GM12878 (cell line): ENCODE data around the gene ESR2. TPM values are rescaled to one million over a fixed set of nuclear protein-coding genes. Genes with fewer than 3 reads are reported as not detected.

Experiments used
- ATAC-seq: fragments of 200-7000 bp; cut with Tn5 transposase; 3 replicates; pipeline ENCODE4 v1.9.1; 2020; ENCODE audit warnings: mild to moderate bottlenecking, moderate library complexity
- BruUV-seq: library from RNA; stranded (reverse); fragments of 400-500 nt; replicated peaks from 2 replicates; lab custom pipeline; 2021; lab: Mats Ljungman, UMichigan
- CTCF ChIA-PET: fragments of 300-600 bp; sonication (Branson Sonifier 250); formaldehyde crosslinking; extraction: SDS; loops from one replicate; lab custom pipeline; 2021; ENCODE audit warnings: inconsistent platforms; lab: Yijun Ruan, JAX
- POLR2A ChIA-PET: fragments of 350-600 bp; formaldehyde crosslinking; extraction: SDS; loops from one replicate; lab custom pipeline; 2021; ENCODE audit warnings: inconsistent platforms; lab: Charles Lee
- RAD21 ChIA-PET: fragments of 300-600 bp; sonication (Branson Sonifier 250); formaldehyde crosslinking; loops from one replicate; lab custom pipeline; 2023; ENCODE audit warnings: antibody characterized with exemption; ENCODE audit not compliant: unreplicated experiment; lab: Charles Lee
- SMC1A ChIA-PET: fragments of 300-600 bp; sonication (Branson Sonifier 250); formaldehyde crosslinking; loops from one replicate; lab custom pipeline; 2023; ENCODE audit not compliant: unreplicated experiment, uncharacterized antibody; lab: Charles Lee
- DNase-seq: peaks from one replicate; pipeline ENCODE4 v3.0.0-alpha.2; 2011; ENCODE audit warnings: low read depth, low spot score
- FAIRE-seq: peaks from 3 replicates; lab custom pipeline; 2011; peaks lifted over from hg19 to GRCh38; lab: Jason Lieb, UNC
- H2AFZ ChIP-seq: 2 replicates; pipeline ENCODE4 v1.6.0; 2011; ENCODE audit warnings: low read depth, low read length, control low read depth; ENCODE audit not compliant: control insufficient read depth
- H3K27ac ChIP-seq: 2 replicates; pipeline ENCODE4 v1.5.1; 2011; ENCODE audit warnings: control low read depth; ENCODE audit not compliant: control insufficient read depth, insufficient read depth
- H3K27me3 ChIP-seq, 2 experiments: replicated peaks in 1 of 2; 2 replicates each; pipeline versions ENCODE4 v1.6.0 to v1.6.1; 2011; ENCODE audit warnings: low read length in 1 of 2; ENCODE audit not compliant: control insufficient read depth in 2 of 2, insufficient read depth in 2 of 2
- H3K36me3 ChIP-seq, 2 experiments: 2 replicates each; pipeline ENCODE4 v1.5.1; 2011; ENCODE audit warnings: low read length in 1 of 2; ENCODE audit not compliant: control insufficient read depth in 2 of 2, insufficient read depth in 2 of 2
- H3K4me1 ChIP-seq: 2 replicates; pipeline ENCODE4 v1.6.1; 2011; ENCODE audit warnings: mild to moderate bottlenecking, low read length, moderate library complexity, mixed read lengths; ENCODE audit not compliant: control insufficient read depth, insufficient read depth
- H3K4me2 ChIP-seq: 2 replicates; pipeline ENCODE4 v1.6.0; 2011; ENCODE audit warnings: control low read depth; ENCODE audit not compliant: control insufficient read depth, insufficient read depth
- H3K4me3 ChIP-seq: fragments of 200-600 bp; sonication (generic); 2 replicates; pipeline ENCODE4 v1.5.1; 2016
- H3K79me2 ChIP-seq: 2 replicates; pipeline ENCODE4 v1.6.0; 2011; ENCODE audit warnings: low read length; ENCODE audit not compliant: control insufficient read depth, insufficient read depth
- H3K9ac ChIP-seq: 2 replicates; pipeline ENCODE4 v1.8.0; 2011; ENCODE audit warnings: low read length, control low read depth, mixed read lengths; ENCODE audit not compliant: control insufficient read depth, insufficient read depth
- H3K9me3 ChIP-seq: replicated peaks from 3 replicates; pipeline ENCODE4 v1.5.1; 2011; ENCODE audit warnings: mild to moderate bottlenecking, low read length; ENCODE audit not compliant: control insufficient read depth, insufficient read depth
- H4K20me1 ChIP-seq: 2 replicates; pipeline ENCODE4 v1.6.0; 2011; ENCODE audit not compliant: control insufficient read depth, insufficient read depth
- CBFB ChIP-seq: IDR thresholded peaks from 2 replicates; pipeline ENCODE4 v1.6.1; 2016; ENCODE audit warnings: antibody characterized with exemption, low read depth
- PAX5 ChIP-seq: IDR thresholded peaks from 2 replicates; pipeline ENCODE4 v1.6.1; 2011; ENCODE audit warnings: low read depth, low read length, borderline replicate concordance
- RELB ChIP-seq: fragments of 450-650 bp; IDR thresholded peaks from 2 replicates; pipeline ENCODE4 v1.6.1; 2017; ENCODE audit warnings: low read depth, mild to moderate bottlenecking, moderate library complexity
- REST ChIP-seq: IDR thresholded peaks from 2 replicates; pipeline ENCODE4 v1.6.1; 2012; ENCODE audit warnings: mild to moderate bottlenecking, low read depth, low read length
- STAT1 ChIP-seq: fragments of 450-650 bp; conservative IDR thresholded peaks from 2 replicates; pipeline ENCODE4 v1.6.1; 2014; ENCODE audit warnings: antibody characterized with exemption, mild to moderate bottlenecking
- ZBTB4 ChIP-seq: fragments of 450-650 bp; formaldehyde crosslinking; IDR thresholded peaks from 2 replicates; pipeline ENCODE4 v1.4.0; 2022; ENCODE audit warnings: mild to moderate bottlenecking, moderate library complexity
- WGBS: methylation state at CpG from one replicate; pipeline ENCODE4 v1.1.6; 2016; ENCODE audit warnings: low lambda C conversion rate; ENCODE audit not compliant: insufficient replicate concordance, insufficient coverage; ENCODE audit errors: missing lambda C conversion rate; 5-methylcytosine and 5-hydroxymethylcytosine counted together
- in situ Hi-C: fragments of 300-500 bp; cut with MboI; formaldehyde crosslinking; loops from 9 replicates; pipeline ENCODE4 v1.14.3; 2018; ENCODE audit warnings: mixed read lengths
- intact Hi-C: fragments of 100-400 bp; cut with micrococcal nuclease; formaldehyde crosslinking; loops from one replicate; pipeline ENCODE4 v1.14.2; 2022; ENCODE audit not compliant: unreplicated experiment
- polyA plus RNA-seq, 11 experiments: library from polyadenylated mRNA; depleted of rRNA in 4 of 11; unstranded in 6 of 11; stranded (reverse) in 5 of 11; fragments of >200 nt; fragmentation: Nextera tagmentation in 4 of 11; fragmentation: Illumina TruSeq in 1 of 11; extraction: Ambion mirVana in 4 of 11; extraction: Trizol in 1 of 11; gene quantifications; 1 replicate in 1 of 11; 2 replicates in 10 of 11; pipeline versions ENCODE4 v1.2.1 to v1.2.3, GENCODE V29; 2011 to 2016; ENCODE audit warnings: inconsistent platforms in 2 of 11, missing spikeins in 2 of 11, low read depth in 1 of 11
- total RNA-seq, 4 experiments: library from RNA; depleted of rRNA in 3 of 4; stranded (reverse); fragments of >200 nt in 3 of 4; fragmentation: Illumina TruSeq in 1 of 4; extraction: Trizol in 1 of 4; gene quantifications; 2 replicates each; pipeline versions ENCODE4 v1.2.1 to v1.2.3, GENCODE V29; 2013 to 2021

ESR2 gene
- total and polyA plus RNA-seq, 10 of the 15 experiments (the other 5 are each of a cell fraction or from before 2014, with no cell fraction given), result 0.29 to 2.6 (median 0.81) TPM

- CTCF ChIA-PET, result no interaction called here
- H3K27ac ChIP-seq, result no peak overlapping the region
Measured at GRCh38 chr14:64197996-64198395, 96.2 kb downstream of the ESR2 start.

More at GRCh38 chr14:64197996-64198395, 96.2 kb downstream of the ESR2 start:
- Histone ChIP-seq H3K9me3 (no peaks in the 10 kb centered on the region), H3K4me2 (no peak overlapping the region), H2AFZ (no peak overlapping the region), H3K79me2 (no peaks in the 10 kb centered on the region; the same call in none of the 2 replicates), H3K4me1 (peaks cover 30% of the 10 kb centered on the region), H3K27me3 (no peaks in the 10 kb centered on the region), H3K36me3 (peaks cover 3 to 7% of the 10 kb centered on the region in 2 experiments; a peak in 3 of 4 replicates), H4K20me1 (no peaks in the 10 kb centered on the region), H3K9ac (no peak overlapping the region), H3K4me3 (no peak overlapping the region)
- ChIA-PET POLR2A (no interaction called here), RAD21 (interaction anchor here (2.9 kb wide), 1 partner anchor 38 kb away, joined by 12 read pairs; no protein-coding TSS in a partner anchor), SMC1A (interaction anchor here (1.0 kb wide), 1 partner anchor 36 kb away, joined by 3 read pairs; no protein-coding TSS in a partner anchor)
- no peak for FAIRE-seq
- no peak for DNase-seq
- 95% methylated on average over 3 of the region's 3 CpGs for WGBS
- intact Hi-C loops (loop anchor here (5.0 kb wide), 1 partner anchor 34 kb away; no protein-coding TSS in a partner anchor), in situ Hi-C loops (no loop called here)
- no TSS peak for BruUV-seq
- no peak for ATAC-seq
- TF ChIP-seq REST (no peak), ZBTB4 (CRISPR knock-in tag) (no peak), RELB (no peak), PAX5 (no peak), STAT1 (no peak), CBFB (no peak)
